GM23338 (cell line): Measurements from ENCODE around the gene CAMTA1. TPM values are rescaled to one million over a fixed set of nuclear protein-coding genes. Genes with fewer than 3 reads are reported as not detected.
A peak's percentile ranks its signal among the peaks of the same experiment; 100 is the strongest.

Source experiments
- ATAC-seq: fragments of 200-7000 bp; cut with Tn5 transposase; 3 replicates; pipeline ENCODE4 v1.9.1; 2020
- DNase-seq: peaks from one replicate; pipeline ENCODE4 v3.0.0-alpha.2; 2015; ENCODE audit warnings: low spot score
- H2AFZ ChIP-seq: fragments of 200-600 bp; sonication (generic); 2 replicates; pipeline ENCODE4 v1.8.0; 2016; ENCODE audit warnings: antibody characterized with exemption, mild to moderate bottlenecking, moderate library complexity
- H3F3A ChIP-seq: fragments of 200-600 bp; sonication (generic); replicated peaks from 2 replicates; pipeline ENCODE4 v1.8.0; 2017; ENCODE audit warnings: antibody characterized with exemption, mixed run types, low read depth
- H3K27ac ChIP-seq: fragments of 200-600 bp; sonication (generic); 2 replicates; pipeline ENCODE4 v1.6.1; 2016; ENCODE audit warnings: low read depth
- H3K27me3 ChIP-seq: fragments of 200-600 bp; sonication (generic); 2 replicates; pipeline ENCODE4 v1.8.0; 2016; ENCODE audit warnings: mild to moderate bottlenecking, mixed run types, moderate library complexity; ENCODE audit not compliant: insufficient read depth
- H3K36me3 ChIP-seq: fragments of 200-600 bp; sonication (generic); 2 replicates; pipeline ENCODE4 v1.8.0; 2016; ENCODE audit warnings: mild to moderate bottlenecking; ENCODE audit not compliant: insufficient read depth
- H3K4me1 ChIP-seq: fragments of 200-600 bp; sonication (generic); 2 replicates; pipeline ENCODE4 v1.8.0; 2016; ENCODE audit warnings: mild to moderate bottlenecking, moderate library complexity; ENCODE audit not compliant: insufficient read depth
- H3K4me2 ChIP-seq: fragments of 200-600 bp; sonication (generic); 2 replicates; pipeline ENCODE4 v1.7.1; 2017; ENCODE audit warnings: mixed run types
- H3K4me3 ChIP-seq: fragments of 200-600 bp; sonication (generic); 2 replicates; pipeline ENCODE4 v1.6.1; 2016; ENCODE audit warnings: mixed run types
- H3K79me2 ChIP-seq: fragments of 200-600 bp; sonication (generic); replicated peaks from 2 replicates; pipeline ENCODE4 v1.8.0; 2017; ENCODE audit warnings: mild to moderate bottlenecking; ENCODE audit not compliant: insufficient read depth
- H3K9me2 ChIP-seq: fragments of 200-600 bp; sonication (generic); 2 replicates; pipeline ENCODE4 v1.8.0; 2017; ENCODE audit not compliant: insufficient read depth
- H4K20me1 ChIP-seq: fragments of 200-600 bp; sonication (generic); replicated peaks from 2 replicates; pipeline ENCODE4 v1.8.0; 2017; ENCODE audit warnings: mild to moderate bottlenecking; ENCODE audit not compliant: insufficient read depth
- H3K27ac Mint-ChIP-seq: 2 replicates; pipeline ENCODE4 v1.8.0; 2020; ENCODE audit warnings: inconsistent platforms, mild to moderate bottlenecking, moderate library complexity, mixed read lengths
- H3K27me3 Mint-ChIP-seq: 3 replicates; pipeline ENCODE4 v1.8.0; 2022; ENCODE audit warnings: low read depth, mild to moderate bottlenecking, moderate library complexity, mixed read lengths, inconsistent platforms; ENCODE audit not compliant: insufficient read depth, poor library complexity
- H3K36me3 Mint-ChIP-seq: 3 replicates; pipeline ENCODE4 v1.8.0; 2021; ENCODE audit warnings: low read depth, mild to moderate bottlenecking, inconsistent platforms, moderate library complexity, mixed read lengths
- H3K4me1 Mint-ChIP-seq: 3 replicates; pipeline ENCODE4 v1.8.0; 2020; ENCODE audit warnings: mild to moderate bottlenecking, inconsistent platforms, mixed read lengths
- H3K4me3 Mint-ChIP-seq: 3 replicates; pipeline ENCODE4 v1.8.0; 2021; ENCODE audit warnings: moderate library complexity, mild to moderate bottlenecking, inconsistent platforms, mixed read lengths
- H3K9me3 Mint-ChIP-seq: 3 replicates; pipeline ENCODE4 v1.8.0; 2020; ENCODE audit warnings: moderate library complexity, mild to moderate bottlenecking, inconsistent platforms, mixed read lengths
- CREB1 ChIP-seq: fragments of 250-450 bp; sonication (Bioruptor Pico); IDR thresholded peaks from 2 replicates; pipeline ENCODE4 v1.5.0; 2020; ENCODE audit warnings: low read depth, mild to moderate bottlenecking, moderate library complexity
- ETS1 ChIP-seq: IDR thresholded peaks from 2 replicates; pipeline ENCODE4 v1.6.1; 2016; ENCODE audit warnings: antibody characterized with exemption
- JUNB ChIP-seq: IDR thresholded peaks from one replicate; pipeline ENCODE4 v1.6.1; 2016; ENCODE audit warnings: antibody characterized with exemption; ENCODE audit not compliant: unreplicated experiment
- NANOG ChIP-seq: IDR thresholded peaks from 2 replicates; pipeline ENCODE4 v1.6.1; 2016; ENCODE audit warnings: antibody characterized with exemption, borderline replicate concordance
- POLR2AphosphoS5 ChIP-seq: IDR thresholded peaks from 2 replicates; pipeline ENCODE4 v1.6.1; 2016; ENCODE audit warnings: antibody characterized with exemption, low read depth
- REST ChIP-seq: IDR thresholded peaks from one replicate; pipeline ENCODE4 v1.6.1; 2018; ENCODE audit warnings: antibody characterized with exemption; ENCODE audit not compliant: unreplicated experiment
- STAT1 ChIP-seq: IDR thresholded peaks from one replicate; pipeline ENCODE4 v1.6.1; 2016; ENCODE audit warnings: antibody characterized with exemption; ENCODE audit not compliant: unreplicated experiment
- ZNF114 ChIP-seq: fragments of 250-450 bp; sonication (Bioruptor Pico); IDR thresholded peaks from 2 replicates; pipeline ENCODE4 v1.5.0; 2020; ENCODE audit warnings: mild to moderate bottlenecking, moderate library complexity
- ZNF331 ChIP-seq: fragments of 250-450 bp; sonication (Bioruptor Pico); IDR thresholded peaks from 2 replicates; pipeline ENCODE4 v1.5.0; 2020; ENCODE audit warnings: low read depth, mild to moderate bottlenecking, moderate library complexity
- polyA plus RNA-seq: library from polyadenylated mRNA; unstranded; fragments of >200 nt; fragmentation: Nextera tagmentation; extraction: Ambion mirVana; gene quantifications from 2 replicates; pipeline ENCODE4 v1.2.1, GENCODE V29; 2016
- total RNA-seq: library from RNA; depleted of rRNA; stranded (reverse); fragments of >200 nt; shearing (Covaris generic); gene quantifications from 2 replicates; pipeline ENCODE4 v1.2.3, GENCODE V29; 2014
- TF ChIP-seq, protein P1 (sequence below): fragments of 250-450 bp; sonication (Bioruptor Pico); IDR thresholded peaks from 2 replicates; pipeline ENCODE4 v1.5.0; 2020; ENCODE audit warnings: mild to moderate bottlenecking, moderate library complexity

CAMTA1 gene
- total and polyA plus RNA-seq, 2 experiments from 2014 or later = 115 to 519 TPM

DNA sequence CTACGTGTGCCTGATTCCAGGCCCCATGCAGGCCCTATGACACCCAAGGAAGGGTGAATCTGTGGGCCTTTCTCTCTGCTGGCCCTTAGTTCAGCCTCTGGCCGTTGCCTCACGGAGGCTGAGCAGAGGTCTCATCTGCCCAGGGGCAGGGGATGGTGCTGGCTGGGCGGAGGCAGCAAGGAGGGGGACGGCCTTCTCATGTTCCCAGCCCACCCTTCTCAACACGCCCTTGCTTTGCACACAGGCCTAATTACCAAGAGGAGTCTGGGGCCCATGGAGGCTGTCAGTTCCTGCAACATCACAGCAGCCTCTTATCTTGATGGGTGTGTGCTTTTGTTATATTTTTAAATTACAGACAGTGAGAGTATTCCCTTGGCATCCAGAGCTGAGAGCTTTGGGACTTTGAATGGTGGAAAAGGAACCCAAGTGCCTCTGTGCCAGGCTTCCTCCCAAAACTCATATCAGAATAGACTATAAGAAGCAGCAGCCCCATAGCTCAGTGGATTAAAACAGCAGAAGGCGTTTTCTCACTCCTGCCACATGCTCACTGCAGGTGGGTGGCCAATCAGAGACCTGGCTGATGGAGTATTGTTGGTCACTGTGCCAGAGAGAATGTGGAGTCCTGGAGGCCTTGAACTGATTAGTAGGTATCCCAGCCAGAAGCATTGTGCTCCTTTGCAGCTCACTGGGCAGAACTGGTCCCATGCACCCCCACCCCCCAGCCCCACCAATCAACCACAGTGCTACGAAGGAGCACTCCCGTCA lies 164.9 kb downstream of the CAMTA1 start:
- Histone ChIP-seq H3F3A (no peaks in the 10 kb centered on the region), H3K4me2 (no peak overlapping the region), H3K27me3 (no peaks in the 10 kb centered on the region), H3K4me1 (no peaks in the 10 kb centered on the region), H3K36me3 (no peaks in the 10 kb centered on the region), H3K9me2 (no peaks in the 10 kb centered on the region), H3K79me2 (no peaks in the 10 kb centered on the region), H3K27ac (no peak overlapping the region), H2AFZ (no peak overlapping the region), H3K4me3 (no peak overlapping the region), H4K20me1 (no peaks in the 10 kb centered on the region)
- peaks cover 3% of the 10 kb centered on the region for H3K27me3 Mint-ChIP-seq
- TF ChIP-seq REST (no peak), JUNB (no peak)
- ATAC-seq (peak; percentile 50), DNase-seq (no peak)
- H3K9me3 Mint-ChIP-seq = no peaks in the 10 kb centered on the region
- H3K4me3 Mint-ChIP-seq = no peak overlapping the region
- no peak overlapping the region for H3K27ac Mint-ChIP-seq
- H3K36me3 Mint-ChIP-seq = no peaks in the 10 kb centered on the region
- peaks cover 9% of the 10 kb centered on the region for H3K4me1 Mint-ChIP-seq

DNA sequence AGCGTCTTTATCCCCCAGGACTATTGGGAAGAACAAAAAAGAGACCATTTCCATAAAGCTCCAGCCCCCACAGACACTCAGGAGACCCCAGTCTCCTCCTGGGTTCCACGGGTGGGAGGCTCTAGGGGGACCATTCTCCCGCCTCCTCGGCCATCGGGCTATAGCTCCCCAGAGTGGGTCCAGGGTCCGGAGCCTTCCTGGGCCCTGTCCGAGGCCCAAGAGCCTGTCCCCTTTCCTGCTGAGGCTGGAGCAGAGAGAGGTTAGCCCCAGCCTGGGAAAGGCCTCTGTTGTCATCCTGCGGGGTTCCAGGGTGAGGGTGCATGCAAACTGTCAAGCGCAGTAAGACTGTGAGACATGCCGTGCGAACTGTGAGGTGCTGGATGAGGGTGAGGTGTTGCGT lies 166.3 kb downstream of the CAMTA1 start:
- Histone ChIP-seq H3K4me2 (no peak overlapping the region), H3K27me3 (no peaks in the 10 kb centered on the region), H4K20me1 (no peaks in the 10 kb centered on the region), H3K36me3 (no peaks in the 10 kb centered on the region), H3K79me2 (no peaks in the 10 kb centered on the region), H3K4me1 (peaks cover 12% of the 10 kb centered on the region), H3K27ac (no peak overlapping the region), H3F3A (0 out of 2 replicates have a peak, but pooled peaks cover 2% of the 10 kb centered on the region), H2AFZ (no peak overlapping the region), H3K9me2 (no peaks in the 10 kb centered on the region), H3K4me3 (no peak overlapping the region)
- Mint-ChIP-seq H3K9me3 (no peaks in the 10 kb centered on the region), H3K27ac (no peak overlapping the region), H3K4me1 (peaks cover 21% of the 10 kb centered on the region), H3K36me3 (no peaks in the 10 kb centered on the region), H3K4me3 (no peak overlapping the region), H3K27me3 (peaks cover 3% of the 10 kb centered on the region)
- no peak for DNase-seq
- no peak for ATAC-seq
- TF ChIP-seq, protein P1, sequence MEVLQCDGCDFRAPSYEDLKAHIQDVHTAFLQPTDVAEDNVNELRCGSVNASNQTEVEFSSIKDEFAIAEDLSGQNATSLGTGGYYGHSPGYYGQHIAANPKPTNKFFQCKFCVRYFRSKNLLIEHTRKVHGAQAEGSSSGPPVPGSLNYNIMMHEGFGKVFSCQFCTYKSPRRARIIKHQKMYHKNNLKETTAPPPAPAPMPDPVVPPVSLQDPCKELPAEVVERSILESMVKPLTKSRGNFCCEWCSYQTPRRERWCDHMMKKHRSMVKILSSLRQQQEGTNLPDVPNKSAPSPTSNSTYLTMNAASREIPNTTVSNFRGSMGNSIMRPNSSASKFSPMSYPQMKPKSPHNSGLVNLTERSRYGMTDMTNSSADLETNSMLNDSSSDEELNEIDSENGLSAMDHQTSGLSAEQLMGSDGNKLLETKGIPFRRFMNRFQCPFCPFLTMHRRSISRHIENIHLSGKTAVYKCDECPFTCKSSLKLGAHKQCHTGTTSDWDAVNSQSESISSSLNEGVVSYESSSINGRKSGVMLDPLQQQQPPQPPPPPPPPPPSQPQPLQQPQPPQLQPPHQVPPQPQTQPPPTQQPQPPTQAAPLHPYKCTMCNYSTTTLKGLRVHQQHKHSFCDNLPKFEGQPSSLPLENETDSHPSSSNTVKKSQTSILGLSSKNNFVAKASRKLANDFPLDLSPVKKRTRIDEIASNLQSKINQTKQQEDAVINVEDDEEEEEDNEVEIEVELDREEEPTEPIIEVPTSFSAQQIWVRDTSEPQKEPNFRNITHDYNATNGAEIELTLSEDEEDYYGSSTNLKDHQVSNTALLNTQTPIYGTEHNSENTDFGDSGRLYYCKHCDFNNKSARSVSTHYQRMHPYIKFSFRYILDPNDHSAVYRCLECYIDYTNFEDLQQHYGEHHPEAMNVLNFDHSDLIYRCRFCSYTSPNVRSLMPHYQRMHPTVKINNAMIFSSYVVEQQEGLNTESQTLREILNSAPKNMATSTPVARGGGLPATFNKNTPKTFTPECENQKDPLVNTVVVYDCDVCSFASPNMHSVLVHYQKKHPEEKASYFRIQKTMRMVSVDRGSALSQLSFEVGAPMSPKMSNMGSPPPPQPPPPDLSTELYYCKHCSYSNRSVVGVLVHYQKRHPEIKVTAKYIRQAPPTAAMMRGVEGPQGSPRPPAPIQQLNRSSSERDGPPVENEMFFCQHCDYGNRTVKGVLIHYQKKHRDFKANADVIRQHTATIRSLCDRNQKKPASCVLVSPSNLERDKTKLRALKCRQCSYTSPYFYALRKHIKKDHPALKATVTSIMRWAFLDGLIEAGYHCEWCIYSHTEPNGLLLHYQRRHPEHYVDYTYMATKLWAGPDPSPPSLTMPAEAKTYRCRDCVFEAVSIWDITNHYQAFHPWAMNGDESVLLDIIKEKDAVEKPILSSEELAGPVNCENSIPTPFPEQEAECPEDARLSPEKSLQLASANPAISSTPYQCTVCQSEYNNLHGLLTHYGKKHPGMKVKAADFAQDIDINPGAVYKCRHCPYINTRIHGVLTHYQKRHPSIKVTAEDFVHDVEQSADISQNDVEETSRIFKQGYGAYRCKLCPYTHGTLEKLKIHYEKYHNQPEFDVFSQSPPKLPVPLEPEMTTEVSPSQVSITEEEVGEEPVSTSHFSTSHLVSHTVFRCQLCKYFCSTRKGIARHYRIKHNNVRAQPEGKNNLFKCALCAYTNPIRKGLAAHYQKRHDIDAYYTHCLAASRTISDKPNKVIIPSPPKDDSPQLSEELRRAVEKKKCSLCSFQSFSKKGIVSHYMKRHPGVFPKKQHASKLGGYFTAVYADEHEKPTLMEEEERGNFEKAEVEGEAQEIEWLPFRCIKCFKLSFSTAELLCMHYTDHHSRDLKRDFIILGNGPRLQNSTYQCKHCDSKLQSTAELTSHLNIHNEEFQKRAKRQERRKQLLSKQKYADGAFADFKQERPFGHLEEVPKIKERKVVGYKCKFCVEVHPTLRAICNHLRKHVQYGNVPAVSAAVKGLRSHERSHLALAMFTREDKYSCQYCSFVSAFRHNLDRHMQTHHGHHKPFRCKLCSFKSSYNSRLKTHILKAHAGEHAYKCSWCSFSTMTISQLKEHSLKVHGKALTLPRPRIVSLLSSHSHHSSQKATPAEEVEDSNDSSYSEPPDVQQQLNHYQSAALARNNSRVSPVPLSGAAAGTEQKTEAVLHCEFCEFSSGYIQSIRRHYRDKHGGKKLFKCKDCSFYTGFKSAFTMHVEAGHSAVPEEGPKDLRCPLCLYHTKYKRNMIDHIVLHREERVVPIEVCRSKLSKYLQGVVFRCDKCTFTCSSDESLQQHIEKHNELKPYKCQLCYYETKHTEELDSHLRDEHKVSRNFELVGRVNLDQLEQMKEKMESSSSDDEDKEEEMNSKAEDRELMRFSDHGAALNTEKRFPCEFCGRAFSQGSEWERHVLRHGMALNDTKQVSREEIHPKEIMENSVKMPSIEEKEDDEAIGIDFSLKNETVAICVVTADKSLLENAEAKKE = no peak
- TF ChIP-seq STAT1 (no peak), ZNF114 (CRISPR knock-in tag) (no peak), CREB1 (CRISPR knock-in tag) (no peak), NANOG (no peak), JUNB (no peak), POLR2AphosphoS5 (no peak), ZNF331 (CRISPR knock-in tag) (no peak), ETS1 (no peak)
